ENCODE measurements around the gene AP1S3. TPM values are rescaled to one million over a fixed set of nuclear protein-coding genes. Genes with fewer than 3 reads are reported as not detected.

Gene AP1S3
- total RNA-seq, 1 experiment from 2014 or later: 66.3 TPM

DNA sequence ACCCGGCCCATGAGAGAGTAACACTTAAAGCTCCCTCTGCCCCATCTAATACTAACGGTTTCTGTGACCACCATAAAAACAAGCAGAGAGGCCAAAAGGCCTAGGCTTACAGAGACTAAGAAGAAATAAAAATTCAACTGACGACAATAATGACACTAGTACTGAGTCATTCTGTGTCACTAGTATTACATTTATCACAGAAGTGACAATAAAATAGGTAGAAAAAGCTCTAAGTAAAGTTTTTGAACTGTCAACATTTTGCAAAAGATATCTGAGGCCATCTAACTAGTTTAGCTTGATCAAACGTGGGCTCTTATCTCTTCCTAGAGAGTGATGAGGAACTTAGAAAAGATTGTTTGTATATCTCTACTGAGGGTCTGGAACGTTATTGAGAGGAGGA, 35.6 kb downstream of the AP1S3 start:
- DNase-seq (ENCODE audit: low read depth, low spot score) (no peak), ATAC-seq (no peak)
- ChIA-PET CTCF (no interaction called here), POLR2A (no interaction called here)
- in situ Hi-C loops (cut with HindIII; ENCODE audit: low pct_unique_long_range_greater_than_20kb, low sequenced_read_pairs) (no loop called here), intact Hi-C loops (cut with micrococcal nuclease; ENCODE audit: unreplicated experiment) (no loop called here)
- no peaks in the 10 kb centered on the region for H3K9me3 ChIP-seq (ENCODE audit: control insufficient read depth, insufficient read depth, low read depth, low read length)
- H3K4me1 ChIP-seq (ENCODE audit: control insufficient read depth, insufficient read depth, low read length): peaks cover 72% of the 10 kb centered on the region
- peak overlapping the region; percentile 72 for H3K27ac ChIP-seq (ENCODE audit: low read length)
- TF ChIP-seq POLR2AphosphoS5 (IDR thresholded peaks at IDR 0.05; ENCODE audit: low read depth, low read length) (no peak), SIN3A (IDR thresholded peaks at IDR 0.05; ENCODE audit: borderline replicate concordance, insufficient read depth, low read depth, low read length) (no peak), TCF7L2 (IDR thresholded peaks at IDR 0.05; ENCODE audit: low read depth, low read length) (no peak)
- TF ChIP-seq, protein P1, sequence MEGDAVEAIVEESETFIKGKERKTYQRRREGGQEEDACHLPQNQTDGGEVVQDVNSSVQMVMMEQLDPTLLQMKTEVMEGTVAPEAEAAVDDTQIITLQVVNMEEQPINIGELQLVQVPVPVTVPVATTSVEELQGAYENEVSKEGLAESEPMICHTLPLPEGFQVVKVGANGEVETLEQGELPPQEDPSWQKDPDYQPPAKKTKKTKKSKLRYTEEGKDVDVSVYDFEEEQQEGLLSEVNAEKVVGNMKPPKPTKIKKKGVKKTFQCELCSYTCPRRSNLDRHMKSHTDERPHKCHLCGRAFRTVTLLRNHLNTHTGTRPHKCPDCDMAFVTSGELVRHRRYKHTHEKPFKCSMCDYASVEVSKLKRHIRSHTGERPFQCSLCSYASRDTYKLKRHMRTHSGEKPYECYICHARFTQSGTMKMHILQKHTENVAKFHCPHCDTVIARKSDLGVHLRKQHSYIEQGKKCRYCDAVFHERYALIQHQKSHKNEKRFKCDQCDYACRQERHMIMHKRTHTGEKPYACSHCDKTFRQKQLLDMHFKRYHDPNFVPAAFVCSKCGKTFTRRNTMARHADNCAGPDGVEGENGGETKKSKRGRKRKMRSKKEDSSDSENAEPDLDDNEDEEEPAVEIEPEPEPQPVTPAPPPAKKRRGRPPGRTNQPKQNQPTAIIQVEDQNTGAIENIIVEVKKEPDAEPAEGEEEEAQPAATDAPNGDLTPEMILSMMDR (IDR thresholded peaks at IDR 0.05): no peak
- TF ChIP-seq, protein P2, sequence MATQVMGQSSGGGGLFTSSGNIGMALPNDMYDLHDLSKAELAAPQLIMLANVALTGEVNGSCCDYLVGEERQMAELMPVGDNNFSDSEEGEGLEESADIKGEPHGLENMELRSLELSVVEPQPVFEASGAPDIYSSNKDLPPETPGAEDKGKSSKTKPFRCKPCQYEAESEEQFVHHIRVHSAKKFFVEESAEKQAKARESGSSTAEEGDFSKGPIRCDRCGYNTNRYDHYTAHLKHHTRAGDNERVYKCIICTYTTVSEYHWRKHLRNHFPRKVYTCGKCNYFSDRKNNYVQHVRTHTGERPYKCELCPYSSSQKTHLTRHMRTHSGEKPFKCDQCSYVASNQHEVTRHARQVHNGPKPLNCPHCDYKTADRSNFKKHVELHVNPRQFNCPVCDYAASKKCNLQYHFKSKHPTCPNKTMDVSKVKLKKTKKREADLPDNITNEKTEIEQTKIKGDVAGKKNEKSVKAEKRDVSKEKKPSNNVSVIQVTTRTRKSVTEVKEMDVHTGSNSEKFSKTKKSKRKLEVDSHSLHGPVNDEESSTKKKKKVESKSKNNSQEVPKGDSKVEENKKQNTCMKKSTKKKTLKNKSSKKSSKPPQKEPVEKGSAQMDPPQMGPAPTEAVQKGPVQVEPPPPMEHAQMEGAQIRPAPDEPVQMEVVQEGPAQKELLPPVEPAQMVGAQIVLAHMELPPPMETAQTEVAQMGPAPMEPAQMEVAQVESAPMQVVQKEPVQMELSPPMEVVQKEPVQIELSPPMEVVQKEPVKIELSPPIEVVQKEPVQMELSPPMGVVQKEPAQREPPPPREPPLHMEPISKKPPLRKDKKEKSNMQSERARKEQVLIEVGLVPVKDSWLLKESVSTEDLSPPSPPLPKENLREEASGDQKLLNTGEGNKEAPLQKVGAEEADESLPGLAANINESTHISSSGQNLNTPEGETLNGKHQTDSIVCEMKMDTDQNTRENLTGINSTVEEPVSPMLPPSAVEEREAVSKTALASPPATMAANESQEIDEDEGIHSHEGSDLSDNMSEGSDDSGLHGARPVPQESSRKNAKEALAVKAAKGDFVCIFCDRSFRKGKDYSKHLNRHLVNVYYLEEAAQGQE (IDR thresholded peaks at IDR 0.05; ENCODE audit: insufficient read depth in 1 of 2, low read depth in 2 of 2, low read length in 1 of 2): no peak
- no peaks in the 10 kb centered on the region for H3K27me3 ChIP-seq (ENCODE audit: control insufficient read depth, insufficient read depth, low read length)
- no TSS peak for BruUV-seq (replicated peaks)
- no peaks in the 10 kb centered on the region for H3K36me3 ChIP-seq (ENCODE audit: control insufficient read depth, insufficient read depth, low read length)
- H3K4me3 ChIP-seq (ENCODE audit: low read depth in 2 of 2, low read length in 2 of 2): no peak overlapping the region

DNA sequence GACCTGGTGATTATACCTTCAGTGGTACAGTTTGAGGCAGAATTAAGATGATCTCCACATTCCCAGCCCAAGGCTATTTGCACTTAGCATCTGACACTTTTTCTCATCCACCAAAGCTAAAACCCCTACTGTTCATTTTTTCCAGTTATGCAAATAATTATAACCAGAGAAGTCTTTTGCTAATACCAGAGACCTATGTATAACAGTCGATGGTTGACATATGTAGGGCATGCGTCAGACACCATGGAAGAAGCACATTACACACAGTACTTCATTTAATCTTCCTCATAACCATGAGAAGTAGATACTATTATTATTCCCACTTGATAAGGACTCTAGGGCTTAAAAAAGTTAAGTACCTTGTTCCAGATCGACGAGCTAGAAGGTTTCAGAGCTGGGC, 36.5 kb downstream of the AP1S3 start:
- peaks cover 70% of the 10 kb centered on the region for H3K4me1 ChIP-seq (ENCODE audit: control insufficient read depth, insufficient read depth, low read length)
- no peak overlapping the region for H3K4me3 ChIP-seq (ENCODE audit: low read depth in 2 of 2, low read length in 2 of 2)
- POLR2A ChIA-PET: no interaction called here
- TF ChIP-seq TCF7L2 (IDR thresholded peaks at IDR 0.05; ENCODE audit: low read depth, low read length) (no peak), POLR2AphosphoS5 (IDR thresholded peaks at IDR 0.05; ENCODE audit: low read depth, low read length) (no peak), SIN3A (IDR thresholded peaks at IDR 0.05; ENCODE audit: borderline replicate concordance, insufficient read depth, low read depth, low read length) (no peak)
- TF ChIP-seq, protein P2 (IDR thresholded peaks at IDR 0.05; ENCODE audit: insufficient read depth in 1 of 2, low read depth in 2 of 2, low read length in 1 of 2): no peak
- TF ChIP-seq, protein P1 (IDR thresholded peaks at IDR 0.05): no peak
- ATAC-seq: no peak
- no TSS peak for BruUV-seq (replicated peaks)
- peak overlapping the region; percentile 72 for H3K27ac ChIP-seq (ENCODE audit: low read length)
- no peak for DNase-seq (ENCODE audit: low read depth, low spot score)
- H3K36me3 ChIP-seq (ENCODE audit: control insufficient read depth, insufficient read depth, low read length): no peaks in the 10 kb centered on the region
- H3K9me3 ChIP-seq (ENCODE audit: control insufficient read depth, insufficient read depth, low read depth, low read length): no peaks in the 10 kb centered on the region
- intact Hi-C loops (cut with micrococcal nuclease; ENCODE audit: unreplicated experiment) (no loop called here), in situ Hi-C loops (cut with HindIII; ENCODE audit: low pct_unique_long_range_greater_than_20kb, low sequenced_read_pairs) (no loop called here)
- H3K27me3 ChIP-seq (ENCODE audit: control insufficient read depth, insufficient read depth, low read length): no peaks in the 10 kb centered on the region
- CTCF ChIA-PET: no interaction called here
